H1 (cell line): ENCODE results near the gene SSTR4. TPM values are rescaled to one million over a fixed set of nuclear protein-coding genes. Genes with fewer than 3 reads are reported as not detected.

Experiments
- CTCF ChIA-PET: fragments of 300-600 bp; sonication (Branson Sonifier 250); formaldehyde crosslinking; loops from one replicate; lab custom pipeline; 2021; ENCODE audit not compliant: partially characterized antibody; lab: Charles Lee
- POLR2A ChIA-PET: fragments of 300-600 bp; sonication (Branson Sonifier 250); formaldehyde crosslinking; loops from one replicate; lab custom pipeline; 2021; ENCODE audit warnings: inconsistent platforms; ENCODE audit not compliant: partially characterized antibody; lab: Charles Lee
- DNase-seq, 2 experiments: peaks; one replicate each; pipeline versions ENCODE4 v3.0.0 to v3.0.0-alpha.2; 2010 to 2022; ENCODE audit warnings: low spot score in 2 of 2, low read depth in 1 of 2, mixed read lengths in 1 of 2
- FAIRE-seq: peaks from 2 replicates; lab custom pipeline; 2011; peaks lifted over from hg19 to GRCh38; lab: Jason Lieb, UNC
- H2AFZ ChIP-seq: 2 replicates; pipeline ENCODE4 v1.8.1; 2012; ENCODE audit warnings: low read length, inconsistent platforms
- H2AK5ac ChIP-seq: 2 replicates; pipeline ENCODE4 v1.6.1; 2013; ENCODE audit warnings: low read depth, low read length
- H2BK120ac ChIP-seq: replicated peaks from 2 replicates; pipeline ENCODE3; 2013; ENCODE audit warnings: low read depth, low read length, inconsistent platforms
- H2BK12ac ChIP-seq: 2 replicates; pipeline ENCODE4 v1.6.1; 2013; ENCODE audit warnings: low read depth, low read length
- H2BK15ac ChIP-seq: 2 replicates; pipeline ENCODE4 v1.6.1; 2013; ENCODE audit warnings: low read length
- H2BK20ac ChIP-seq: 2 replicates; pipeline ENCODE4 v1.6.1; 2013; ENCODE audit warnings: low read length
- H2BK5ac ChIP-seq: 2 replicates; pipeline ENCODE4 v1.6.1; 2013; ENCODE audit warnings: low read depth, low read length
- H3K14ac ChIP-seq: 2 replicates; pipeline ENCODE4 v1.6.1; 2013; ENCODE audit warnings: inconsistent platforms; ENCODE audit not compliant: insufficient read length
- H3K18ac ChIP-seq: 2 replicates; pipeline ENCODE4 v1.6.1; 2013; ENCODE audit warnings: low read length; ENCODE audit errors: extremely low read depth
- H3K23ac ChIP-seq: 2 replicates; pipeline ENCODE4 v1.6.1; 2013; ENCODE audit warnings: inconsistent platforms; ENCODE audit not compliant: insufficient read length
- H3K23me2 ChIP-seq: 2 replicates; pipeline ENCODE4 v1.6.1; 2013; ENCODE audit warnings: low read depth, low read length
- H3K27ac ChIP-seq: 2 replicates; pipeline ENCODE4 v1.6.1; 2011; ENCODE audit warnings: low read depth, low read length, inconsistent platforms
- H3K27me3 ChIP-seq, 4 experiments: replicated peaks in 1 of 4; 1 replicate in 1 of 4; 2 replicates in 3 of 4; pipeline versions ENCODE4 v1.6.1 to v1.8.1; 2011 to 2013; ENCODE audit warnings: low read length in 3 of 4, mild to moderate bottlenecking in 3 of 4, inconsistent platforms in 2 of 4, mixed read lengths in 2 of 4, moderate library complexity in 1 of 4; ENCODE audit not compliant: control insufficient read depth in 3 of 4, insufficient read depth in 3 of 4; ENCODE audit errors: extremely low read depth in 1 of 4
- H3K36me3 ChIP-seq, 4 experiments: 2 replicates each; pipeline versions ENCODE4 v1.6.1 to v1.8.1; 2011 to 2013; ENCODE audit warnings: mild to moderate bottlenecking in 4 of 4, low read length in 3 of 4, moderate library complexity in 2 of 4, control low read depth in 1 of 4, inconsistent platforms in 1 of 4; ENCODE audit not compliant: insufficient read depth in 4 of 4, control insufficient read depth in 2 of 4
- H3K4ac ChIP-seq: replicated peaks from 2 replicates; pipeline ENCODE3; 2013; ENCODE audit warnings: low read length, low read depth, mixed read lengths, inconsistent platforms; ENCODE audit not compliant: insufficient read length
- H3K4me1 ChIP-seq, 4 experiments: replicated peaks in 1 of 4; 1 replicate in 1 of 4; 2 replicates in 3 of 4; pipeline versions ENCODE4 v1.6.1 to v1.8.1; 2011 to 2013; ENCODE audit warnings: low read length in 3 of 4, inconsistent platforms in 2 of 4, mixed read lengths in 1 of 4; ENCODE audit not compliant: insufficient read depth in 4 of 4, control insufficient read depth in 3 of 4
- H3K4me2 ChIP-seq, 2 experiments: 2 replicates each; pipeline versions ENCODE4 v1.6.1 to v1.8.1; 2011 to 2013; ENCODE audit warnings: low read depth in 2 of 2, low read length in 2 of 2, control low read depth in 1 of 2, inconsistent platforms in 1 of 2, mild to moderate bottlenecking in 1 of 2; ENCODE audit not compliant: insufficient read depth in 1 of 2
- H3K4me3 ChIP-seq, 4 experiments: fragments of 200-600, 300-600 bp in 1 of 4; sonication (generic), shearing (Covaris generic), sonication (Bioruptor Twin) in 1 of 4; 2 replicates each; pipeline versions ENCODE4 v1.5.1 to v1.8.1; 2011 to 2016; ENCODE audit warnings: low read length in 4 of 4, low read depth in 3 of 4, control low read depth in 2 of 4, inconsistent platforms in 2 of 4, mild to moderate bottlenecking in 2 of 4, mixed read lengths in 1 of 4, moderate library complexity in 1 of 4; ENCODE audit not compliant: insufficient read depth in 2 of 4; ENCODE audit errors: extremely low read depth in 1 of 4
- H3K56ac ChIP-seq: replicated peaks from 2 replicates; pipeline ENCODE3; 2013; ENCODE audit warnings: low read depth, mild to moderate bottlenecking, mixed read lengths, low read length, inconsistent platforms; ENCODE audit not compliant: insufficient read length
- H3K79me1 ChIP-seq: 2 replicates; pipeline ENCODE4 v1.6.1; 2013; ENCODE audit warnings: low read depth, low read length, control low read depth
- H3K79me2 ChIP-seq, 2 experiments: 2 replicates each; pipeline versions ENCODE4 v1.6.1 to v1.8.1; 2012 to 2013; ENCODE audit warnings: low read length in 2 of 2, mild to moderate bottlenecking in 2 of 2, inconsistent platforms in 1 of 2; ENCODE audit not compliant: insufficient read depth in 2 of 2, control insufficient read depth in 1 of 2
- H3K9ac ChIP-seq, 4 experiments: replicated peaks in 1 of 4; 1 replicate in 1 of 4; 2 replicates in 3 of 4; pipeline versions ENCODE4 v1.6.1 to v1.8.1; 2011 to 2013; ENCODE audit warnings: low read depth in 3 of 4, low read length in 3 of 4, control low read depth in 2 of 4, mild to moderate bottlenecking in 2 of 4, moderate library complexity in 2 of 4, inconsistent platforms in 1 of 4; ENCODE audit errors: extremely low read depth in 1 of 4
- H3K9me3 ChIP-seq, 2 experiments: 2 replicates each; pipeline versions ENCODE4 v1.6.1 to v1.8.1; 2012 to 2013; ENCODE audit warnings: mild to moderate bottlenecking in 2 of 2, moderate library complexity in 2 of 2, control low read depth in 1 of 2, inconsistent platforms in 1 of 2, low read depth in 1 of 2, low read length in 1 of 2, mixed read lengths in 1 of 2; ENCODE audit not compliant: insufficient read depth in 2 of 2
- H4K20me1 ChIP-seq, 2 experiments: replicated peaks in 1 of 2; 2 replicates each; pipeline versions ENCODE3 to v1.8.1; 2011 to 2013; ENCODE audit warnings: inconsistent platforms in 2 of 2, low read length in 2 of 2, mild to moderate bottlenecking in 1 of 2; ENCODE audit not compliant: insufficient read depth in 2 of 2, control insufficient read depth in 1 of 2
- H4K5ac ChIP-seq: 2 replicates; pipeline ENCODE4 v1.6.1; 2013; ENCODE audit warnings: low read length, low read depth, mixed read lengths, inconsistent platforms; ENCODE audit not compliant: insufficient read length
- H4K8ac ChIP-seq: 2 replicates; pipeline ENCODE4 v1.8.0; 2013; ENCODE audit warnings: mild to moderate bottlenecking, moderate library complexity, low read length, inconsistent platforms; ENCODE audit not compliant: insufficient read depth; ENCODE audit errors: extremely low read depth
- H4K91ac ChIP-seq: replicated peaks from 2 replicates; pipeline ENCODE3; 2013; ENCODE audit warnings: low read length, mixed read lengths, inconsistent platforms; ENCODE audit not compliant: insufficient read length
- ATF2 ChIP-seq: IDR thresholded peaks from 2 replicates; pipeline ENCODE4 v1.6.1; 2012; ENCODE audit warnings: low read length, inconsistent platforms
- BRCA1 ChIP-seq: IDR thresholded peaks from 2 replicates; pipeline ENCODE4 v1.6.1; 2012; ENCODE audit warnings: low read depth, low read length, improper control_type of control experiment
- CEBPB ChIP-seq: IDR thresholded peaks from 2 replicates; pipeline ENCODE4 v1.6.1; 2012; ENCODE audit warnings: low read depth, low read length
- EZH2 ChIP-seq: fragments of 200-600 bp; sonication (generic); IDR thresholded peaks from 2 replicates; pipeline ENCODE4 v1.7.1; 2012; ENCODE audit warnings: low read depth, mild to moderate bottlenecking, moderate library complexity, low read length, inconsistent platforms; ENCODE audit not compliant: severe bottlenecking
- GABPA ChIP-seq: IDR thresholded peaks from 2 replicates; pipeline ENCODE4 v1.6.1; 2011; ENCODE audit warnings: mild to moderate bottlenecking, low read length, moderate library complexity, borderline replicate concordance; ENCODE audit not compliant: insufficient read depth
- KDM4A ChIP-seq: IDR thresholded peaks from one replicate; pipeline ENCODE4 v1.7.1; 2012; ENCODE audit warnings: low read depth, mild to moderate bottlenecking, moderate library complexity, low read length, inconsistent platforms; ENCODE audit not compliant: severe bottlenecking
- MAFK ChIP-seq: IDR thresholded peaks from 2 replicates; pipeline ENCODE4 v1.6.1; 2012; ENCODE audit warnings: low read depth, mild to moderate bottlenecking, improper control_type of control experiment, low read length
- MAX ChIP-seq: IDR thresholded peaks from 2 replicates; pipeline ENCODE4 v1.6.1; 2012; ENCODE audit warnings: inconsistent platforms
- NRF1 ChIP-seq: IDR thresholded peaks from 2 replicates; pipeline ENCODE4 v1.6.1; 2011; ENCODE audit warnings: mild to moderate bottlenecking, low read depth, low read length, improper control_type of control experiment
- PHF8 ChIP-seq: fragments of 200-600 bp; sonication (generic); conservative IDR thresholded peaks from 2 replicates; pipeline ENCODE4 v1.7.1; 2012; ENCODE audit warnings: low read depth, mild to moderate bottlenecking, inconsistent platforms, low read length, moderate library complexity
- SRF ChIP-seq: IDR thresholded peaks from 2 replicates; pipeline ENCODE4 v1.6.1; 2011; ENCODE audit warnings: mild to moderate bottlenecking, low read depth, low read length, moderate library complexity
- ZNF274 ChIP-seq: IDR thresholded peaks from 2 replicates; pipeline ENCODE4 v1.7.0; 2012; ENCODE audit warnings: low read length, borderline replicate concordance; ENCODE audit errors: extremely low read depth
- WGBS, 2 experiments: shearing (Covaris generic) in 1 of 2; methylation state at CpG; one replicate each; pipeline versions ENCODE4 v1.1.6 to v1.1.7; 2013 to 2015; ENCODE audit warnings: low lambda C conversion rate in 2 of 2, mixed read lengths in 2 of 2, inconsistent platforms in 1 of 2, low coverage in 1 of 2, missing lambda C conversion rate in 1 of 2; ENCODE audit not compliant: insufficient replicate concordance in 2 of 2, insufficient coverage in 1 of 2, insufficient read length in 1 of 2; ENCODE audit errors: extremely low coverage in 1 of 2, missing lambda C conversion rate in 1 of 2; 5-methylcytosine and 5-hydroxymethylcytosine counted together
- polyA plus RNA-seq, 7 experiments: library from polyadenylated mRNA; depleted of rRNA in 3 of 7; stranded (reverse) in 5 of 7; unstranded in 2 of 7; fragments of >200 nt in 5 of 7; fragments of 200-250 nt in 2 of 7; gene quantifications; 1 replicate in 5 of 7; 2 replicates in 1 of 7; 4 replicates in 1 of 7; pipeline versions ENCODE4 v1.2.1 to v1.2.3, GENCODE V29; 2011 to 2013; ENCODE audit warnings: missing spikeins in 2 of 7, mixed read lengths in 2 of 7
- total RNA-seq: library from RNA; stranded (reverse); fragmentation: NEBNext Ultra II Directional; extraction: Animal tissue kit (Norgen Biotek cat#: 25700); gene quantifications from 2 replicates; pipeline ENCODE4 v1.2.1, GENCODE V29; 2021

SSTR4 gene
- total and polyA plus RNA-seq, 2 of the 8 experiments (the other 6 are each of a cell fraction or from before 2014, with no cell fraction given), result 0.05 TPM; not detected in 1

DNA sequence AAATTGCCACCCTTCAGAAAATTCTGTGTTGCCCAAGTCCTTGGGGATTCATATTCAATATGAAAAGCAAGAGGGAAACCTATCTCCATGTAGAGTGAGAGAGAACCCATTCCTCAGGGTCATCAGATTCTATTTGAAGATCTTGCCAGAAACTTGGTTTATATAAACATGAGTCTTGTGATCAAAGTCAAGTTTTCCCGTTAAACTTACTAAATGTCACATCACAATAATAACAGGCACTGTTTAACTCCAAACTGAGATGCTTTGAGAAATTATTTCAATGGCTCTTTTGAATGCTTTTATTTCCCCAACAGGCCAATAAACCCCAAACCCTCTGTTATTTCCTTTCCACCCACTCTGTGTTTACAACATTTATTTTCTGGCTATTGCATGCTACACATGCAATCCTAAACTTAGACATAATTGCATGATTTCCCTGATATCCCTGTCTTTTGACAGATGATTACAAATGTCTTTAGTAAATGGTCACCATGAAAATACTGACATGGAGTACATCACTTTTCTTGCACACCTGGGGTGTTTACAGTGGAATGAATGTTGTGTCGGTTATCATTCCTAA lies 31.1 kb upstream of the SSTR4 start:
- FAIRE-seq (no peak), DNase-seq (no peak)
- no peak overlapping the region for H4K91ac ChIP-seq
- H3K9ac ChIP-seq, result no peak overlapping the region
- H2BK12ac ChIP-seq, result no peak overlapping the region
- POLR2A ChIA-PET, result no interaction called here
- H3K56ac ChIP-seq, result no peak overlapping the region
- H4K8ac ChIP-seq, result no peak overlapping the region
- H2AK5ac ChIP-seq, result no peak overlapping the region
- no peak overlapping the region for H3K27ac ChIP-seq
- no peaks in the 10 kb centered on the region for H3K27me3 ChIP-seq
- no peak overlapping the region for H2BK120ac ChIP-seq
- no peak overlapping the region for H3K4ac ChIP-seq
- H3K79me1 ChIP-seq, result no peaks in the 10 kb centered on the region
- CTCF ChIA-PET, result interaction anchor here (1.0 kb wide), 1 partner anchor 29 kb away, joined by 3 read pairs; no protein-coding TSS in a partner anchor
- no peak overlapping the region for H3K4me2 ChIP-seq
- H3K14ac ChIP-seq, result no peak overlapping the region
- H3K23me2 ChIP-seq, result no peaks in the 10 kb centered on the region
- H2BK15ac ChIP-seq, result no peak overlapping the region
- H3K4me3 ChIP-seq, result no peak overlapping the region
- no peaks in the 10 kb centered on the region for H3K36me3 ChIP-seq
- no peak overlapping the region for H4K5ac ChIP-seq
- no peaks in the 10 kb centered on the region for H4K20me1 ChIP-seq
- H3K9me3 ChIP-seq, result no peaks in the 10 kb centered on the region
- H3K23ac ChIP-seq, result no peak overlapping the region
- WGBS, 2 experiments, result 92% methylated on average over 2 of the region's 2 CpGs; no CpG with 5 or more reads in 1 of the 2 experiments
- H2AFZ ChIP-seq, result no peak overlapping the region
- no peaks in the 10 kb centered on the region for H3K79me2 ChIP-seq
- H3K18ac ChIP-seq, result no peak overlapping the region
- no peak overlapping the region for H2BK20ac ChIP-seq
- H2BK5ac ChIP-seq, result no peak overlapping the region
- peaks cover 0 to 4% (median 3%) of the 10 kb centered on the region in 4 experiments; a peak in 3 of 7 replicates for H3K4me1 ChIP-seq
- TF ChIP-seq MAX (no peak), MAFK (no peak), GABPA (no peak), NRF1 (no peak), CEBPB (no peak), ATF2 (no peak), SRF (no peak), ZNF274 (no peak), KDM4A (no peak), BRCA1 (no peak), PHF8 (no peak), EZH2 (no peak)
